ENCODE data around the gene SLC27A5.
"Not testable (repeated sequence)": the region's sequence is repeated elsewhere in the genome, so short reads cannot be mapped to it uniquely, and the experiment has no call there.

The SLC27A5 gene

DNA sequence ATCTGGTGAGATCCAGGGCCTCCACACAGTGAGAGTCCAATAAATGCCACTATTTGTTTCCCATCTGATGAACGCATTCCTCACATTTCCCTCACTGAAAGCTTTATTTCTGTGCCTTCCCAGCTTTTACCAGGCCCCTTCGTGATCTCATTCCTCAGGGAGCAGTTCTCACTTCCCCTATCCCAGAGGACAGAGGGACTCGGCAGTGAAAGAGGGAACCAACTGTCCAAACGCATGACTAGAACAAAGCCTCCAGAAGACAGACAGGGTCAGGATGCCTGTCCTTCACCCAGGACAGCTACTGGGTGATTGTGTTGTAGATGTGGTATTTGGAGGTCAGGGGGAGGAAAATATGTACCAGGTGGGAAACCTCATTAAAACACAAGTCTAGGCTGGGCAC, 9.9 kb upstream of the SLC27A5 start:
- no peak for DNase-seq

DNA sequence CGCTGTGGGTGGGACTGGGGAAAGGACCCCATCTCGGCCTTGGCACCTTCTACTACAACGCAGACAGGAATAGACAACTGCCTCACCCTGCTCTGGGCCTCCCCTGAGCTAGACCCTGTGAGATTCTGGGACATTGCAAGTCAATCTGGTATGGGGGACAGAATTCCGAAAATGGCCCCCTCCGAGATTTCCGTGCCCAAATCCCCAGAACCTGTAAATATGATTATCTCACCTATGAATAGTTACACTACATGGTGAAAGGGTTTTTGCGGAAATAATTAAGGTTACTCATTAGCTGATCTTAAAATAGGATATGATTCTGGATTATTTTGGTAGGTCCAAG, 8.4 kb upstream of the SLC27A5 start:
- no peak for DNase-seq

DNA sequence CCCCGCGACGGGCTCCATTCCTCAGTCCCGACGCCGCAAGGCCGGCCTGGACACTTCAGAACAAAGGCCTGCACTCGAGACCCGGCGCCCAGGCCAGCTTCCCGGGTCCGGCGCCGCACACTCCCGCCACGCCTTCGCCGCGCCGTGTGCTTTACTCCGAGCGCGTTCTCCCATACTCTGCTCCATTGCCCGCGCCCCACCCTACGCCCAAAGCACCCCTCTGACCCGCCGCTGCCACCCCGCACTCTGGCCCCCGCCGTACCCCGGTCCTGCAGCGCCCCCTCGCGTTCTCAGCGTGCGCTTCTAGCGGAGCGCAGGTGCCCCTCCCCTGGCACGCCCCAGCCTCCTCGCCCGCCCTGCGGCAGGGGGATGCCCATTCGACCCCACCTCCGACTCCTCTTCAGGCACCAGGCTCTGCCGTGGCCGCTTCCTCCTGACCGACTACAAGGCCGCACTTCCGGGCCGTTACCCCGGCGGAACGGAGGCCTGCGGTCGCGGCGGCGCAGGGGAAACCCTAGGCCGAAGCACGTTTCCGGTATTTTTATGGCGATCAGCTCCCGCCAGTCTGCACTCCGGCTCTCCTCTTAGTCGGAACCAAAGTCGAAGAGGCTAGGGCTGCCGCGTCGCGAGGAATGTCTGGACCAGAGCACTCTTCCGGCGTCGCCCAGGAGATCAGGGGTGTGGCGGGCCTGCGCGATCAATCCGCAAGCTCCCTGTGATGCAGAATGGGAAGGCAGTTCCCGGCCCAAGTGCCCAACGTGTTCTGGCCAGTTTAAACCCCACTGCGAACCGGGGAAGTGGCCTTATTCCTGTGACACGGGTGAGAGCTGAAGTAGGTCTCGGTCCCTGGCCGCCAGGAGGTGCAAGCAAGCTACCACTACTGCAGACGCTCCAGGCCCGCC, 7.8 kb upstream of the SLC27A5 start, which contains the start of gene ZBTB45:
TSS of gene ZBTB45 (minus strand) at position 456 of the 902 bp plus-strand sequence. CDS start 2,137 bp downstream, outside the sequence.
- DNase-seq, result peak; percentile 78

DNA sequence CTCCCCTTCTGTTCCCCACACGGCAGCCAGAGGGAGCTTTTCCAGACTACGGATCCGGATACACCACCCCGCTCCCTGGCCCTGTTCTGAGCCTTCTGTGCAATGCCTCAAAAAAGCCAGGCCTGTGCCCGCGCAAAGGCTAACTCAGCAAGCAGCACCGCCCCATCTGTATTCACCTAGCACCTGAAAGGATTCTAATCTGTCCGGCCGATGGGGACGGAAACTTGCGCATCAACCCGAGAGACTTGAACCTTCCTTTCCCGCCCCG, 7.2 kb upstream of the SLC27A5 start:
- peak; percentile 28 for DNase-seq

DNA sequence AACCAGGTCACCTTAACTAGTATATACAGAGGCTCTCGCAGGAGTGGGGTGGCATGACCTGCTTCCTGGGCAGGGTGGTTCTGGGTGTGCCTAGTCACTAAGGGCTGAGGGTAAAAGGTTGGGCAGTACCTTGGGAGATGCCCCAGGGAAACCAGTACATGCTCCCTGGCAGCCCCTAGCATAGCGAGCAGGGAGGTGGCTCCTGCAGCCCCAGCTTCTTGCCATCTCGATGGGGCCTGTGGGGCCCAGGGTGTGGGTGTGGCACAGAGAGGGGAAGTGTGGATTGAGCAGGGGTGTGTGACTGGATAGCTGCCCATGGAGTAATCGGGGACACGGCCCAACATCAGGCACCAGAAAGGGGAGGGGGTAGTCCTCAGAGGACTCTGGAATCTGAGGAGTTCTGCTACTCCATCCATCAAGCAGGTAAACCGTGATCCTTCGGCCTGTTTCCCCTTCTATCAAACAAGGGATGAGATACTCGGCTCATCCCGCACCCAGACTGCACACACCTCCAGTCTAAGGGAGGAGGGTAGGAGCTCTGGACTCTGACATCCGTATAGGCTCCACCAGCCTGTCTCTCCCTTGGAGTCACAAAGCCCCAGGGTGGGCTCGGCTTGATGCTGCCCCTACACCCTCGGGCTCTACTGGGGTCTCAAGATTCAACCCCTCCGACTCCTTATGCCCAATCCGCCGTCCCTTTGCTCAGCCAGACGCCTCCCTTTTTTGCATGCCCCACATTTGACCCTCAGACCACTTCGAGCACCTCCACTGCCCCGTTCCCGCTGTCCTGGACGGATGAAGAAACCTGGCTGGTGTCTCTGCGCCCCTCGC, 6.7 kb upstream of the SLC27A5 start:
- no peak for DNase-seq

DNA sequence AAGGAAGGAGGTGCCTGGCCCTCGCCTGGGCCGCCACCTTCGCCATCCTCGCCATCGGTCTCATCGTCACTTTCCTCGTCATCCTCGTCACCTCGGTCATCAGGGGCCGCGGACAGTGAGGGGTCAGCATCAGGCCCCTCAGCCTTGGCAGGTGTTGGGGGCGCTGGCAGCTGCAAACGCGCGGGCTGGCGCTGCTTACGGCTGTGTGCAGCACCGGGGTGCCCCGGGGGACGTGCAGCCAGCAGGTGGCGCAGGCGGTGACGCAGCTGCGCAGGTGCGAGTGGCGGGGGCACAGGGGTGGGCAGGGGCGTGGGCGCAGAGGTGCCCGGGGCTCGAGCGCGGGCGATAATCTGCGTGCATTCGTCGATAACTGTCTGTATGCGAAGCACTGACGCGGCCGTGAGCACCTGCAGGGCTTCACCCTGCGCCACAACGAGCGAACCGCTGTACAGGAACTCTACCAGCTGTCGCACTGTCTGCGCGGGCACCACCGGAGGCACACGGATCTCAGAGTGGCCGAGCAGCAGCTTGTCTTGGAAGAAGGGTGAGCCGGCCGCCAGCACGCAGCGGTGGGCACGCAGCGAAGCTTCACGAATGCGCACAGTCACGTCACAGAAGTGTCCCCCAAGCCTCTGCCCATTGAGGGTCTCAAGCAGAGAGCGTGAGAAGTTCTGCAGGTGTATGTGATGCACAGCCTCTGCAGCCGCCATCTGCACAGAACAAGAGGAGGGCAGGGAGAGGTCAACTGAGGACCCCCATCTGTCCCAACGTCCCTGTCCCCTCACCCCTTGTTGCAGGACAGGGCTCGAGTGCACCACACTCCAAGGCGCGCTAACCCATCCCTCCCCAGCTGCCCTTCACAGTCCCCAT, 5.4 kb upstream of the SLC27A5 start:
- DNase-seq, result no peak

DNA sequence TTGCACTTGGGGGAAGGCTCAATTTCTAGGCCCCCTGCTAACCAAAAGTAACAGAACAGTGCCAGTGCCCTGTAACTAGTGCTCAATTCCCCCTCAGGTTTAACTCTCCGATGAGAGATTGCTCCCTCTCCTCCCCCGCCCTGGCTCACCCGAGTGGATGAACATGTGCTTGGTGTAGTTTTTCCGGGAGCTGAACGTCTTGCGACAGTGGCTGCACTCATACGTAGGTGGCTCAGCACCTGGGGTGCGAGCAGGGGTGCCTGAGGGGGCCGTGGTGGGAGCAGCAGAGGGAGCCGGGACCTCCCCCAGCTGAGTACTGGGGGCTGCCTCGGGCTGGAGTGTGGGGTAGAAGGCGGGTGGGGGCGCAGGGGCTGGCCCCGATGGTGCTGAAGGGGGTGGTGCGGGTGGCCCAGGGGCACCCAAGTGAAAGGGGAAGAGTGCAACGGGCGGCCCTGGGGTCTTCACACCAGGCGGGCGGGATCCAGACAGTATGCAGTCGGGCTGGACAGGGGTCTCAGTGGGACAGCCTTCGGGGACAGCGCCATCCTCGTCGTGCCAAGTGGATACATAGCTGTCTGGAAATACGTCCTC, 4.5 kb upstream of the SLC27A5 start:
- no peak for DNase-seq

DNA sequence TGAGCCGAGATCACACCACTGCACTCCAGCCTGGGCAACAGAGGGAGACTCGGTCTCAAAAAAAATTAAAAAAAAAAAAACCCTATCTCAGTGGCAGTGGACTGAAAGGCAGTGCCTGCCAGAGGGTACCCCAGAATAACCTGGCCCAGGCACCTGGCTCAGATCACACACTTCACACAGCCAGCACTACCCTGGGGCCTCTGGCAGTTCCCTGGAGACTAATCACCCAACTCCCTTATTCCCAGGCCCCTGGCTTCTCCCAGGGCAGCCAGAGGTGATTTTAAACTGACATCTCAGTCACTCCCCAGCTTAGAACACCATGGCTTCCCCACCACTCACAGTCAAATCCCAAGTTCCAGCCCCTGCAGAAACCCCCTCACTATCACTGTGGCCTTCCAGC, 3.5 kb upstream of the SLC27A5 start:
- no peak for DNase-seq

DNA sequence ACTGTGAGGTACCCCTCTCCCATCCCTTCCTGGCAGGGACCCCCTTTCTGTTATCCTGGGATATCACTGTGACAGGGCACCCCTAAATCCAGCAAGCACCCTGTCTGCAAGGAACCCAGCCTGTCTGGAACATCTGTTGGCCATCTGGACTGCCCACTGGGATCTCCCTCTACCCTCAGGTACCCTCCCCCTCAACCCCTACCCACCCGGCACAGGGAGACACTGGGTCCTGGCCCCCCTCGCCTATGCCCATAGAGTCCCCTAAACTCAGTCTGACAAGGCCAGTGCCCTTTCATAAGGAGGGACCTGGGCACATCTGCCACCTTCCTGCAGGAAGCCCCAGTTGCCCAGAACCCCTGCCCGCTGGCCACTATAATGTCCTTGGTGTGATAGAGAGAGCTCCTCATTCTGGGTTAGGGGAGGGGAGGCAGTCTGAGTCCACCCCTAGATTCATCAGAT, 2.8 kb upstream of the SLC27A5 start:
- no peak for DNase-seq

DNA sequence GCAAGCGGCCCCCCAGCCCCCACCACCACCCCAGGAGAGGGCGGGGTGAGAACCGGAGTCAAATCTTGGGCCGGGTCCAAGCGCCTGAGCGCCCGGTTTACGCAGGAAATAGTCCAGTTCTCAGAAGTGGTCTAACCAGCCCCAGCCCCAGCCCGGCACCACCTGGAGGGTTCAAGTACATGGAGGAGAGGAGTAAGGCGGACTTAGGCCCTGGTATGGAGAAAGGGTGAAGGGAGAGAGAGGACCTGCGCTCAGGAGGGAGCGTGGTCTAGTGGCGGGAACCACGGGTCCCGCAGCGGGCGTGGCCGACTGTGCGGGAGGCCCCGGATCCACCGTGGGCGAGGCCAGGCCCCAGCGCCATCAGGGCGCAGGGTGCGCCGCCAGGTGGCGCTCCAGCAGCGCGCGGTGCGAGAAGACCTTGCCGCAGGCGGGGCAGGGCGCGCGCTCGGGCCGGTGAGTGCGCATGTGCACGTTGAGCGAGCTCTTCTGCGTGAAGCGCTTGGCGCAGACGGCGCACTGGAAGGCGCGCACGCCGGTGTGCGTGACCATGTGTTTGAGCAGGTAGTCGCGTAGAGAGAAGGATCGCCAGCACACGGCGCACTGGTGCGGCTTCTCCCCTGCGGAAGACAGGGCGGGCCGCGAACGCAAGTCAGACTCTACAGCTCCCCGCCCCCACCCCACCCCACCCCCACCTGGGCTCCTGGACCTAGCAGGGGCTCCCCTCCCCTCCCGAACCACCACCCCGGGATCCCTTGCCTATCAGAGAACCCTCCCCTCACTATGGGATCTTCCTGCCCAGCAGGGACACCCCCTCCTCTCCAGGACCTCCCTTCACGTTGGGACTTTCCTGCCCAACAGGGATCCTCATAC, 2.1 kb upstream of the SLC27A5 start:
- DNase-seq, result peak; percentile 90

DNA sequence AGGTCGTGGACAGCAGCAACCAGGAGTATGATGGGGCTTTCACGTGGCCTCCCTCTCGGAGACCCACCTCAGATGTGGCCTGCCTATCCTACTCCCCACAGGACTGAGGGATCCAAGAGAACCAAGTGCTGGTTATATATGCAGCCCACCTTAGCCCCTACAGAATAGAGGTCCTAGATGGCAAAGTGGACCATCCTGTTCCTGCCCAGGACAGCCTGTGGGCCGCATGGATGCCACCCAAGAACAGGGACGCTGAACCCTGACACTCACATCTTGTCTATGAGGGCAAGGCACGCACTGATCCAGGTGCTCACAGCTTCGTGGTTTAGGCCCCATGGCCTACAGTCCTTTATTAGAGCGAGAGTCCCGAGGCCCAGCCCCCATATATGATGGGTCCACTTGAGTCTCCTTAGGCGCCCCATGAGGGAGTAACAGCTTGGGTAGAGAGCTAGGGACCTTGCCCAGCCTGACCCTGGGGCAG, 1.5 kb upstream of the SLC27A5 start:
- no peak for DNase-seq

DNA sequence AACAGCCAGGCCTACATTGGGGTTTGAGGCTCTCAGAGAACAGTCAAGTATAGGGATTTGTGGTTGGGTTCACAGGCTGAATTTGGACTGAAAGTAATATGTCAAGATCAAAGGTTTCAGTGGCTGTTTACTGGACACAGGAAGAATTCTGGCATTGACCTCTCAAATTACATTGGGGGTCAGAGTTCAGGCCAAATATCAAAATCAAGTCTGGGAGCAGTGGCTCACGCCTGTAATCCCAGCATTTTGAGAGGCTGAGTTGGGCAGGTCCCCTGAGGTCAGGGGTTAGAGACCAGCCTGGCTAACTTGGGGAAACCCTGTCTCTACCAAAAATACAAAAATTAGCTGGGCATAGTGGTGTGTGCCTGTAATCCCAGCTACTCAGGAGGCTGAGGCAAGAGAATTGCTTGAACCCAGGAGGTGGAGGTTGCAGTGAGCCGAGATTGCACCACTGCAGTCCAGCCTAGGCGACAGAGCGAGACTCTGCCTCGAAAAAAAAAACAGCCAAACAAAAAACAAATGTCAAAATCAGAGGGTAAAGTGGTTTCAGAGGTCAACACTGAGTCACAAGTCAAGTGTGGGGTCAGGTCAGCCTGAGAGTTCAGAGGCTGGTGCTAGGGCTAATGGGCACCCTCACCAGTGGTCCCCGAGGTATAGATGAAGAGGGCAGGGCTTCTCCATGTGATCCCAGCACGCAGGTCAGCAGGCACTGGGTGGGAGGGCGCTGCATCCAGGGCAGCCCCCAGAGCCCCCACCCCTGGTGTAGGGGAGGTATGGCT, 1.5 kb downstream of the SLC27A5 start:
- no peak for DNase-seq

DNA sequence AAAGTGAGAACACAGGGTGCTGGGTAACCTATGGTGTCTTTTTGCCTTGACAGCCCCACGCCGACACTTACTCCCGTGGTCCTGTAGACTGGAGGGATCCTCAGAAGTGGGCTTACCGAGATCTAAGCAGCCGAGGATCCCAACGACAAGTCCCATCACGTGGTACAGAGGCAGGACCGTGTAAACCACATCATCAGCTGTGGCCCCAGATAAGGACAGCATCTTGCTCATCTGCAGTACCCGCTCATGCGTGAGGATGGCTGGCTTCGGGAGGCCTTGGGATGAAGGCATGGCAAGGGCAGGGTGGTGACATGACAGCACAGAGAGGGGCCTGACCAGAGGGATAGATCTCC, 2.1 kb downstream of the SLC27A5 start:
- no peak for DNase-seq

DNA sequence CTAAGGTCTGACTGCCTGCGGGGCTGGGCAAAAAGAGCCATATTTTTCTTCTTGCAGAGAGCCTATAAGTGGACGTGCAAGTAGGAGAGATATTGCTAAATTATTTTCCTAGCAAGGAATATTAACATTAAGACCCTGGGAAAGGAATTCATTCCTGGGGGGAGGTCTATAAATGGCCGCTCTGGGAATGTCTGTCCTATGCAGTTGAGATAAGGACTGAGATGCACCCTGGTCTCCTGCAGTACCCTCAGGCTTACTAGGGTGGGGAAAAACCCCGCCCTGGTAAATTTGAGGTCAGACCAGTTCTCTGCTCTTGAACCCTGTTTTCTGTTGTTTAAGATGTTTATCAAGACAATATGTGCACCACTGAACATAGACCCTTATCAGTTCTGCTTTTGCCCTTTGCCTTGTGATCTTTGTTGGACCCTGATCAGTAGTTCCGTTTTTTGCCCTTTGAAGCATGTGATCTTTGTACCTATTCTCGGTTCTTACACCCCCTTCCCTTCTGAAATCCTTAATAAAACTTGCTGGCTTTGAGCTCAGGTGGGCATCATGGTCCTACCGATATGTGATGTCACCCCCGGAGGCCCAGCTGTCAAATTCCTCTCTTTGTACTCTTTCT, 4.1 kb downstream of the SLC27A5 start:
- not testable (repeated sequence) for DNase-seq

DNA sequence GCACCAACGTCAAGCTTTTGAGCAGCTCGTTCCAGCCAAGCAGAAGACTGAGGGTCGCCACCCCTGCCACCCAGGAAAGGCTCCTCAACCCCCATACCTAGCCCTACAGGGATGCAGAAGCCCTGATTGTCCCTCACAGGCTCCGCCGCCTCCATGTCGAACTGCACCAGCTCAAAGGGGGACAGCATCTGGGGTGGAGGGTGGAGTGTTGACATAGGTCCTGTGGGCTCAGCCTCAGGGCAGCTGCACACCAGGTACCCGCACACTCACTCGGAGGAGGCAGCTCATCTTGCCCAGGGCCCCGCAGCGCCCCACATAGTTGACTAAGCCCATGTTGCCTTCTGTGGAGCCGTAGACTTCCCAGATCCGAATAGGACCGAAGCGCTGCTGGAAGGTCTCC, 11.6 kb downstream of the SLC27A5 start:
- no peak for DNase-seq

DNA sequence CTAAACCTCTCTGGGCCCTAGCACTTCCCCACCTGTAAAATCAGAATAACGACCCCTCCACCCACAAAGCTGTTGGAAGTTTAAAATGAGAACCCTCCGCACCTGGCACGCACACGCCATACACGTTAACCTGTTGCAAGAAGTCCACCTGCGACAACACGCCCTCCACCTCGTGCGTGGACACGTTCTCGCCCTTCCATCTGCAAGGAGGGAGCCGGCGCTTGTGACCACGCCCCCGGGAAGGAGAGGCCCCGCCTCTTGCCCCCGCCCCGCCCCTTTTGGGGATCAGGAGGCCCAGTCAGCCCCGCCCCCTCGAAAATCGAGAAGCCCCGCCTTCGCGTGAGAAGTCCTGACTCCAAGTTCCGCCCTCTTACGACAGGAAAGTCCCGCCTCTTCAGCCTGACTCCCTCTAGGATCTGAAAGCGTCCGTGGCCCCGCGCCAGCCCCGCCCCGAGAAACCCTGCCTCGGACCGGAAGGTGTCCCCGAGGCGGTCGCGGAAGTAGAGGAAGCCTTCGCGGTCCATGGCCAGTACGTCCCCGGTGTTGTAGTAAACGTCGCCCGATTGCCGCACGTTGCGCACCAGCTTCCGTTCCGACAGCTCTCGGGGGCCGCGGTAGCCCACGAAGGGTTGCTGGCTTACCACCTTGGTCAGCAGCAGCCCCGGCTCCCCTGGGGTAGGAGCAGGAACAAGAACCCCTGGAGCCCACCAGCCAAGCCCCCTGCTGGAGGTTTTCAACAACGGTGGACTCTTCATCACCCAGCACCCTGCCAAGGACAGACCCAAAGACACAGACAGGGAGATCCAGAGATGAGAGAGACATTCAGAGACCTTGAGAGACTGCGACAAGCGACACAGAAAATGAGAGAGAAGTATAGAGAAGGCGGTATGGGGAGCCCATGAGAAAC, 12.5 kb downstream of the SLC27A5 start:
- DNase-seq, result peak; percentile 97

DNA sequence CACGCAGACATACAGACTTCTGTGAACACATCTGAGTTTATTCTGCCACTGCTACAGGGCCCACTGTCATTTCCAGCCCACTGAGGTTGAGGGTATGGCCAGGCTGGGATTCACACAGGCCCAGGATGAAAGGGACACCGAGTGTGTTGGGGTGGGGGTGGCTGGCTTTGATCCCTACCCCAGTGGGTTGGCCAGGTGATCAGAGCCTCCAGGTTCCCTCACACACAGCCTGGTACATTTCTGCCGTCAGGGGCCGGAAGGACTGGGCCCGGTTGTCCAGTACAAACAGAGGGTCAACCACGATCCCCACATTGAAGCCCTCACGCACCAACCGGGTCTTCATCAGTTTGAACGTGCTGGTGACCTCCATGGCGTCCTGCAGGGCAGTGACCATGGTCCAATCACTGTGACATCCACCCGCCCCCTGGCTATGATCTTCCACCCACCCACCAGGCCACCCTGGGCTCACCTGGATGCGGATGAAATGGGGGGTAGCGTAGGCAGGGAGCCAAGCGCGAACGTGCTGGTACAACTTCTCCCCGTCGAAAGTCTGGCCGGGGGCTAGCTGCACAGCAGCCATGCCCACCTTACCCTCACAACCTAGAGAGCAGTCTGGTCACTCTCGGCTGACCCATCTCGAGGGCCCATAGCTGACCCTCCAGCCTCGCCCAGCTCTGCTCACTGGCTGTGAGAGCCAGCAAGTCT, 13.3 kb downstream of the SLC27A5 start:
- DNase-seq, result no peak

DNA sequence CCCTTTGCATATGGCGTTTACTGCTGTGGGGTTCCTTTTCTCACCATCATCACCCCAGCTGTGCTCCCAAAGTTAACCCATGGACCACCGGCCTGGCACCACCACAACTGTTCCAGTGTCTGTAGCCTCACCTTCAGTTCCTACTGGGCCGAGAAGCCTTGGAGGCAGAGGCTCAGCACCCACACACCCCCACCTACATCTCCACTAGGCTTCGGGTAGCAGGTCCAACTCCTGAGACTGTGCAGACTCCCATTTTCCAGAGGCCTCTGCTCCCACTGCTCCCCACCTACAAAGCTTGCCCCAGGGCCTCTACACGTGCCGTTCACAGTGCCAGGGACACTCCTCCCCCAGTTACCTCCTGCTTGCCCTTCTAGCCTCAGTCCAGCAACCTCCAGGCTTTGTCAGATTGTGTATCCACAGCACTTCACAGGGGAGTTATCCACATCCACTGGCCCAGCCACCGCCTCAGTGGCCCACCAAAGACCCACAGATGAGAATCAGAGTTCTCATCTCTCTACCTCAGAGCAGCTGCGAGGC, 14.1 kb downstream of the SLC27A5 start:
- DNase-seq, result no peak
